HG03432 (cell line): Measurements from ENCODE around the gene TNF.
"Not testable (repeated sequence)": the region's sequence is repeated elsewhere in the genome, so short reads cannot be mapped to it uniquely, and the experiment has no call there.

Experiments used
- ATAC-seq: cut with Tn5 transposase; IDR thresholded peaks from one replicate; pipeline ENCODE4 v1.9.1; 2021; ENCODE audit warnings: mild to moderate bottlenecking, moderate library complexity; ENCODE audit not compliant: unreplicated experiment

TNF gene

DNA sequence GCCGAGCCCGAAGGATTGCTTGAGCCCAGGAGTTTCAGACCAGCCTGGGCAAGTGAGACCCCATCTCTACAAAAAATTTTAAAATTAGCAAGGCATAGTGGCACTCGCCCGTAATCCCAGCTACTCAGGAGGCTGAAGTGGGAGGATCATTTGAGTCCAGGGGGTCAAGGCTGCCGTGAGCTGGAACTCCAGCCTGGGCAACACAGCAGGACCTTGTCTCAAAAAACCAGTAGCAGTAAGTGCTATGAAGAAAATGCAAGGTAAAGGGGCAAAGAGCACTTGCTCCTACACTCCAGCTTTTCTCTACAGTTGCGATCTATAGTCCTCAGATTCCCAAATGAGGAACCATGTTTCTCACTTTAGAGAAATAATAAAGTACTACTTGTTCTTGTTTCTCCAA is 31.7 kb upstream of the TNF start:
- ATAC-seq = no peak

DNA sequence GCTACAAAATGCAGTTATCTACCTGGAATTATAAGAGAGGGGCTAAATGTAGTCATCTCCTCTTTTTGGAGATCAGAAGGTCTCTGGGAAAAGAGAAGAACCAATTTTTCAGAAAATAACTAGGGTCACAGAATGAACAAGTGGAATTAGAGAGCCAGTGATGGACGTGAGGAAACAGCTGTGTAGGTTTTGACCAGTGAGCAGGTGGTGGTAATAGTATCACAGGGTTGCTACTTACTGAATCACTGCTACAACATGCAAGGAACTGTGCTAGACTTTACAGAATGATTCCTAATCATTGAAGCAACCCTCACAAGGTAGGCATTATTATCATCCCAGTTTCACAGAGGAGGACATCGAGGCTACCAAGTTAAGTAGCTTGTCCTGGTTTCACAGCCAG is 30.7 kb upstream of the TNF start:
- ATAC-seq = no peak

DNA sequence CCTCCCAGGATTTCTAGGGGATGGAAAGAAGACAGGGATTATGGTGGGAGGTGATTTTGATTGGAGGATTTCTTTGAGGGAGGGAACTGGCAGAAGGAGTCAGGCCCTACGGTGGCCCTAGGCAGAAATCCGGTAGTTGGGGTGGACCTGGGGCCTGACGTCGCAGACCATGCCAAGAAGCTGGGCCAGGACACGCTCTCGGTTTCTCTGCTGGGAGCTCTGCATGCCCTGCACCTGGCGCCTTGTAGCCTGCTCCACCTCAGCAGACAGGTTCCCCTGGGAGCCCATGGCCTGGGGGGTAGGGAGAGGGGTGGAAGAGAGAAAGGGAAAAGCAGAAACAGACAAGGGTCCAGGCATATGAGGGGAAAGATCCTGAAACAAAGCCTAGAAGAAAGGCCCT is 30.1 kb upstream of the TNF start:
- no peak for ATAC-seq

DNA sequence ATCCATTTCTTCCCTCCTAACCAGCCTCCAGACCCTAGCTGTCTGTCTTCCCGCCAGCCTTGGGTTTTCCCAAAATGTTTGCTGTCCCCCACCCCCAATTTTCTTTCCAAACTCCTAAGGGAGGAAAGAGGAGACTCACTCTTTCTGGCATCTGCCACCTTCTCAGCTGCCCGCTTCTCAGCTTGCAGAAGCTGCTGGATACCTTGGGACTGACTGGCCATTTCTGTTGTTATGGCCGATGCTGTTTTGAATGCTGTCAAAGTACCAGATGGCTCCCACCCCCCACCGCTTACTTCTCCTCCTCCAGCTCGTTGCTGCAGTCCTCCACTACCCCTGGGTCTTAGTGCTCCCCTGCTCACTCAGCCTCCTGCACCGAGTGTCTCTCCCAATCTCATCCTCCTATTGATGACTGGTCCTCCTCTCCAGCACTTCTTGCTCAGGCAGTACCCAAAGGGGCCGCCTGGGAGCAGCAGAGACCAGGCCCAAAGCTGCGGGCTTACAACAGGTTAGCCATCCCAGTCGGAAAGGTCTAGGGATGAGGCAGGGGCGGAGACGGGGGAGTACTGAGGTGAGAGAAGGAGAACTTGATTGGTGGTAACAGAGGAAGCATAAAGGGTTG is 28.9 kb upstream of the TNF start, which contains the start of gene ATP6V1G2:
Gene ATP6V1G2 (minus strand): TSS at position 270 of the 619 bp plus-strand sequence. CDS start 49 bp downstream, at position 221.
- ATAC-seq = peak; percentile 43

DNA sequence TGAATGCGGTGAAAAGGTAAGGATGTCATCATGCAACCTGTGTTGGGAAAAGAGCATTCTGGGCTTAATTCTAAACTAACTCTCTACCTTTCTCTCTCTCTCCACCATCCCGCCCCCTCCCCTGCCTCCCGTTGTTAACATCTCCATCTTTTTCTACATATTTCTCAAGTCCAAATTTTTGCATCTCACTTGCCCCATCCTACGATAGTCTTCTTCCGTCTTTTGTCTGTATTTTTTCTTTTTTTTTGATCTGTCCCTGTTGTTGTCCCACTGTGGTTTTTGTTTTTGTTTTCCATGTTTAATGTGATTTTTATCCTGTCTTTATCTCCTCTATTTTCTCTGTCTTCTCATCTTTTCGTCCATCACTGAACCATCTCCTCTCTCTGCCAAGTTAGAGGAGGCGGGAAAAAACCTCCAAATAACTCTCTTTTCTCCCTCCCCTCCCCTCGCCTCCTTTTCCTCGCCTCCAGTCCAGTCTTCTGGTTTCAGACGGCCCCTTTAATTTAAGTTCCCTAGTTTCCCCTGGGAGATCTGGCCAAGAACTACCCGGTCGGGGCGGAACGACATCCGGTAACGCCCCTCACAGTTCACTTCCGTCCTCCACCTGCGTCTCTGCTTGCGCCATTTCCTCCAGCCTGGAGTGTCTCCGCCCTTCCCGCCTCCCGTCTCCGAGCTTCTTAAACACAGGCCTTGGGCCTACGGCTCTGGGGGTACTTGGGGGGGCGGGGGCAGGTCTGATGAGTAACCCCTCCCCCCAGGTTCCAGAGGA is 28.2 kb upstream of the TNF start, which contains the start of gene NFKBIL1:
Gene NFKBIL1 (plus strand): TSS at position 651 of the 769 bp plus-strand sequence. CDS start 87 bp downstream, at position 738.
- ATAC-seq = peak; percentile 75

DNA sequence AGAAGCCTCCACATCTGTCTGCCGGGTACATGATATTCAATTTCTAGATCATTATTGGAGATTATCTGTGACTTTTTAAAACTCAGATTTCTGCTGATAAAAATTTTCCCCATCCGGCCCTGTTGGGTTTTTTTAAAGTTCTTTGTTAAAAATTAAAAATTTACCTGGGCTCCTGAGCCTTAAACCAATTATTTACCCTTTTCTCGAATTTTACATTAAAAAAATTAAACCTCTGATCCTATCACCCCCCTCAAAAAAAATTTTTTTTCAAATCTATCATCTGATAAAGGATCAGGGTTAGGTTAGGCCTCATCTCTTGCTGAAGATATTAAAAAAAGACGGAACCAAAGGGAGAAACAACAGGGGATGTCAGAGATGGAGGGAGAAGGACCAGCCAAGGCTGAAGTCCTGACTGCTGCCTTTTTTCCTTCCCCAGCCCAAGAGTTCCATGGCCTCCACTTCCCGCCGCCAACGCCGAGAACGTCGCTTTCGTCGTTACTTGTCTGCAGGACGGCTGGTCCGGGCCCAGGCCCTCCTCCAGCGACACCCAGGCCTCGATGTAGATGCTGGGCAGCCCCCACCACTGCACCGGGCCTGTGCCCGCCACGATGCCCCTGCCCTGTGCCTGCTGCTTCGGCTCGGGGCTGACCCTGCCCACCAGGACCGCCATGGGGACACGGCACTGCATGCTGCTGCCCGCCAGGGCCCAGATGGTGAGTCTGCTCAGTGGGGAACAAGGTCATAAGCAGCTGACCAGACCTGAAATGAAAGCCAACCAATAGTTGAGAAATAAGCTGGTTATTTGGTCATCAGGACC is 27.4 kb upstream of the TNF start:
- no peak for ATAC-seq

DNA sequence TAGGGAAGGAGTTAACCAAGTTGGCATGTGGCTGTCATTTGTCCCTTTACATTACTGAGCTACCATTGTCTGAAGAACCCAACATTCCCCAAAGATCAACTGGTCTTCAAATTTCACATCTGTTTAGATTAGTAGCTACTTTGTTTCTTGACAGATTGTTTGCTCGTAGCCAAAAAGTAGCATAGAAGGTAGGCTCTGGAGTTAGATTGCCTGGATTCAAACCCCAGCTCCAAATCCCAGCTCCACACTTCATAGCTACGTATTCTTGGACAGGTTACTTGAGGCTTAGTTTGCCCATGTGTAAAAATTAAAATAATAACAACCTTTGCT is 26.9 kb upstream of the TNF start:
- no peak for ATAC-seq

DNA sequence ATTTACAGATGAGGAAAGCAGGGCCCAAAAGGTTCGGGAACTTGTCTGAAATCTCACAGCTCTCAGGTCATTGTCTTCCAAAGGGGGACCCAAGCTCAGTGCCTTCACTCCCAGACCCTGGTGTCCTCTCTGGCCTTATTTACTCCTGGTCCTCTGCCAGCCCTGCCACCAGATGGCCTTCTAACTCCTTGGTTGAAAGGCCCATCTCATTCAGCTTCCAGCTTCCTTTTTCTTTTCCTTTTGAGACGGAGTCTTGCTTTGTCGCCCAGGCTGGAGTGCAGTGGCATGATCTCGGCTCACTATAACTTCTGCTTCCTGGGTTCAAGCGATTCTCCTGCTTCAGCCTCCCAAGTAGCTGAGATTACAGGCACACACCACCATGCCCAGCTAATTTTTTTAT is 24.0 kb upstream of the TNF start:
- ATAC-seq = not testable (repeated sequence)

DNA sequence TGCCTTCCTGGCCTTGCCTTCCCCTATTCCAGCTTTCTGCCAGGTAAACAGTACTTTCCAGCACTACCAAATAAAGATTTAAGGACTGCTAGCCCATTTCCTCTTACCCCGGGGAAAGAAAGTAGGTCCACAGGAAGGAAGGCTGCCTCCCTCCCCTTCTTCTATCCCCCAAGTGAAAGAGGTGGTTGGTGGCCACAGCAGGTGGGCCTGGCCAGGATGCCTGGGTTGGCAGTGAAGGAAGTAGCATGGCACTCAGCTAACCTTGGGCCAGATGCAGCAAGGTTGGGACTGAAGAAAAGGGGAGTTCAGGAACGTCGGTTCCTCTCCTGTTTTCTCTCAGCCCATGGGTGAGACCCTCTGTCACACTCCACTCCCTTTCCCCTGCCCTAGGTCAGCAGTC is 19.1 kb upstream of the TNF start:
- ATAC-seq = no peak

DNA sequence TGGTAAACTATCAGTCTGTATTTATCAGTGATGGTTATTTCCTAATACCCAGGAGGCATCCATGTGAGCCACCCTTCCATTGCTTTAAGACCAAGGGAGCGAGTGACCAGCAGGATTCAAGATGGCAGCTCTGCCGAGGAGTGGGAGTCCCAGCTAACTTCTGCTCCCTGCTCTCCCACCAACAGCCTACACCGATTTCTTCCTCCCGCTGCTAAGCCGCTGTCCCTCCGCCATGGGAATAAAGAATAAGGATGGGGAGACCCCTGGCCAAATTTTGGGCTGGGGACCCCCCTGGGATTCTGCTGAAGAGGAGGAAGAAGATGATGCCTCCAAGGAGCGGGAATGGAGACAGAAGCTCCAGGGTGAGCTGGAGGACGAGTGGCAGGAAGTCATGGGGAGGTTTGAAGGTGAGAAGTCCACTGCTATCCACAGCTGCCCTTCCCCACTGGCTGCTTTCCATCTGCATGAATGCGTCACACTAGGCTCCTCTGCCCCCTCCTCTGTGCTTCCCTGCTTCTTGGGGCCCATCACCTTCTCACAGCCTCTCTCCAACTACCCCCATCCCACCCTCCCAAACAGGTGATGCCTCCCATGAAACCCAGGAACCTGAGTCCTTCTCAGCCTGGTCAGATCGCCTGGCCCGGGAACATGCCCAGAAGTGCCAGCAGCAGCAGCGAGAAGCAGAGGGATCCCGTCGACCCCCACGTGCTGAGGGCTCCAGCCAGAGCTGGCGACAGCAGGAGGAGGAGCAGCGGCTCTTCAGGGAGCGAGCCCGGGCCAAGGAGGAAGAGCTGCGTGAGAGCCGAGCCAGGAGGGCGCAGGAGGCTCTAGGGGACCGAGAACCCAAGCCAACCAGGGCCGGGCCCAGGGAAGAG is 17.7 kb upstream of the TNF start:
- no peak for ATAC-seq

DNA sequence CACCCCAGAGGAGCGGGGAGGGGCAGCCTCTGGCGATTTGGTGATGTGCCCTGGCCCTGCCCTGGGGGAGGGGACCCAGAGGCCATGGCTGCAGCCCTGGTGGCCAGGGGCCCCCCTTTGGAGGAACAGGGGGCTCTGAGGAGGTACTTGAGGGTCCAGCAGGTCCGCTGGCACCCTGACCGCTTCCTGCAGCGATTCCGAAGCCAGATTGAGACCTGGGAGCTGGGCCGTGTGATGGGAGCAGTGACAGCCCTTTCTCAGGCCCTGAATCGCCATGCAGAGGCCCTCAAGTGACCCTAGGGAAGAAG is 17.1 kb upstream of the TNF start:
- ATAC-seq = no peak

DNA sequence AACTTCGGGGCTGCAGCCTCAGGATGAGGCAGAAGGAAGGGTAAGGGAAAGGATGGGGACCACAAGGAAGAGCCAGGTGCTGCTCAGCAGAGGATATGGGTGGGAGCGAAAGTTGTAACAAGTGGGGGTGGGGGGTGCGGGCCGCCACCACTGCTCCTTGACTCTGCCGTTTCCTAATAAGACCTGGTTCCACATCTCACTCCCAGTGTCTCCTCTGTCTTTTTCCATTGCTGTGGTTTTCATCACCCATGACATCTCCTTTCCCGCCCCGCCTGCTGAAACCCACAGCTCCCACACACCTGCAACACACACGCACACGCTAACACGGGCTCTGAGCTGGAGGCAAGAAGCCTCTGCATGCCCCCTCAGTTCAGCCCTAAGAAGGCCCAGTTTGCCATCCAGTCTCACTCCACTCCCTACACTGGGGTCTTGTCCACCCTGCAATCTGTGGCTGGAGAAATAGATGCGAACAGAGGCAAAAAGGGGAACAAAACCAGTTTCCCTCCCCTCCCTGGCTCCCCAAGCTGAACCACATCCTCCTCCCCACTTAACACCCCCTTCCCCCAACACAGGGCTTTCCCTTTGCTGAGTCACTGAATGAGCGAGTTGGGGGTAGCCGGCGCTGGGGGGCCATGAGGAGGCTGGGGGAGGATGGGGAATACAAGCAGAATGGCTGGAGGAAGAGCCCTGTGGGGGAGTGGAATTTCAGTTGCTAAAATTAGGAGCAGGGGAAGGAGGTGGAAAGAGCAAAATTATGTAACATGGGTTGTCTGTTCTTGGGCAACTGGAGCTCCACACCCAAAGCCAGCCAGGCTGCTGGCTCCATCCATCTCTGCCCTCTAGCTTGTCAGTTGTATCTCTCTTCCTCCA is 16.5 kb upstream of the TNF start:
- ATAC-seq = no peak

DNA sequence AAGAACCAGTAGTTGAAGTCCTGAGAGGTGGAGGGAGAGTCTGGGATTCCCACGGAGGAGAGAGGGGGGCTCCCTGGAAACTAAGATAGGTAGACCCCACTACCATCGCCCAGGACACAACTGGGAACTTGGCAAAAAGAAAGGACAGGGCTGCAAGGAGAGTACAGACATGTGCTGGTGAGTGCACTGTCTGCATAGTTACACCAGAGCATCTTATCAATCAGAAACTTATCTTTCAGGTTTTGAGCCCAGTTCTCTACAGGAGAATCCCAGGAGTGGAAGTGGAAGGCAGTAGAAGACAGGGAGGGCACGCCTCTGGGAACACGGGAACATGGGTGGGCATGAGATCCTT is 15.8 kb upstream of the TNF start:
- no peak for ATAC-seq

DNA sequence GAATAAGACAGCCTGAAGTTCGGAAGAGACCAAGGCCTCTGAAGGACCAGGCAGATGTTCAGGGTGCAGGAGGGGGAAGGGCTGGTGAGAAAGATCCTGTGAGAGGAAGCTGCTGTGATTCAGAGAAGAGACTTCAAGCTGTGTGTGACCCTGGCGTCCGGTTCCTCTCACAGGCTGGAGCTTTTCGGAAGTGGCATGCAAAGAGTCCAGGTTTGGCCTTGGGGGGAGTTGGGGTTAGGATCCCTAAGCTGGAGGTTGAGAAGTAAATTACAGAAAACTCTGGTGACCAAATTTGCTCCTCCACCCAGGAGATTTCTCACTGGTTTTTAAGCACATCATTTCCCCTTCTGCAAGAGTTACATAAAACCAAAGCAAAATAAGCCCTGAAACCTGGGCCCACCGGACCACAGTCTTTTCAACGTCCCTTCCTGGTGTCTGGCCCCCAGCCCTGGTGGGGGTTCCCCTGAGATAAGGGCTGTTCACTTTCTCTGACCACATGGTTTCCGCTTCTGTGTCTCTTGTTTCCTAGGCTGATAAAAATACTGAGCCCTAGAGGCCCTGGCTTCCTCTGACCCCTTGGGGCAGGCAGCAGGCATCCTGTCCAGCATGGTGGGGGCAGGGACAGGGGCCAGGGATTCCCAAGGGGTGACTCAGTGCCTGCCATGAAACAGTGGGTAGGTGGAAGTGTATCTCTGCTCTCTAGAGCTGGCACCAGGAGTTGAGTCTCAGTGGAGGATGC is 15.2 kb upstream of the TNF start:
- ATAC-seq = peak; percentile 68

DNA sequence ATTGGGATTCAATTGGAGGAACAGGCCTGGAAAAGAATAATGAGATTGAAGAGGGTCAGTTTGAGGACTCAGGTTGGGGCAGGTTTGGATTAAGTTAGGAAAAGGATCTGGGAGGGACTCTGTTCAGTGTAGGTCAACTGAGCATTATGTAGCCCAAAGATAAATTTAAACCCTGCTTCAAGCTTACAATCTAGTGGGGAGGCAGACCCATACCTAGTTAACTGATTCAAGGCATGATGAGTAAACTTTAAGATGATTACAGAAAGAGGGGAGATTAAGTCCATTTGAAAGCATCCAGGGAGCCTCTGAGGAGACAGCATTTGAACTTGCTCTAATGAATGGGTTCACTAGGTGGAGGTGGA is 14.7 kb upstream of the TNF start:
- no peak for ATAC-seq

DNA sequence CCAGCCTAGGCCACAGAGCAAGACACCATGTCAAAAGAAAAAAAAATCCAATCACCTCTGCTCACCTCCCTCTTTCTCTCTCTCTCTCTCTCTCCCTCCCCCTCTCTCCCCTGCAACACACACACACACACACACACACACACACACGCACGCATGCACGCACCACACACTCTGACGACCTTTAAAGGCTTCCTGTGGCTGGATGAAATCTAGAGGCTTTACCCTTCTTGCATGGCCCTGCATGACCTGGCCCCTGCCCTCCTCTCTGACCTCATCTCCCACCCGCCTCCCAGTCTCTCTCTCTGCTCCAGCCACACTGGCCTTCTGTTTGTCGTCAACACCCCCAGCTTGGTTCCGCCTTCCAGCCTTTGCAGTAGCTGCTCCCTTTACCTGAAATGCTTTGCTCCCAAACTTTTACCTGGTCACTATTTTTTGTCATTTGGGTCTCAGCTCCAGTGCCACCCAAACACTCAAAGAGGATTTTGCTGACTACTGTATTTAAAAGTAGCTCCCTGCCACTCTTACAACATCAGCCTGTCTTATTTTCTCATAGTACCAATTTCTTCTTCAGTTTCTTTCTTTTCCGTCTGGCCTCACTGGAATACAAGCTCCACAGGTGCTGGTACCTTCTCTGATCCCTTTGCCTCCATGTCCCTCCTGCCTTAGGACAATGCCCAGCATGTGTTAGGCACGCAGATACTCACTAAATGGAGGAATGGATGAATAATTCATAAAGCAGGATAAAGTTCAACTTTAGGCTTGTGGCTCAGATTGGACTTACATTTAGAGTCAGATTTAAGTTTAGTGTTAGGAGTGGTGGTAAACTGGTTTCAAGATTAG is 7.6 kb upstream of the TNF start:
- ATAC-seq = no peak

DNA sequence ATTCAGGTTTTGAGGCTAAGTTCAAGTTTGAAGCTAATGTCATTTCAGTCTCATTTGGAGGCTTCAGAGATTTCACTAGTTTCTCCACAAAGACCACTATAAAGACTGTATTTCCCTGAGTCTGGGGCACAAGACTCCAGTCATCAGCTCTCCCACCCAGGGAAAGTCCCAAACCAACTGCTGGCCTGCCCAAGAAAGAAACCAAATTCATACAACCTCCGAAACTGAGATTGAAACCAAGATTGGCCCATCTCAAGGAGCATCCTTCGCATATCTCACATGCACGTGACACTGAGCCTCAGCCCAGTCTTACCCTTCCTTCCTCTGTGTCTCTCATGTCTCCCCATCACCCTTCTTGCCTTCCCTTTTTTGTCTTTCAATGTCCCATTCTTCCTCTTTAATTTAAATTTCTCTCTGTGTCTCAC is 6.8 kb upstream of the TNF start:
- ATAC-seq = peak; percentile 66

DNA sequence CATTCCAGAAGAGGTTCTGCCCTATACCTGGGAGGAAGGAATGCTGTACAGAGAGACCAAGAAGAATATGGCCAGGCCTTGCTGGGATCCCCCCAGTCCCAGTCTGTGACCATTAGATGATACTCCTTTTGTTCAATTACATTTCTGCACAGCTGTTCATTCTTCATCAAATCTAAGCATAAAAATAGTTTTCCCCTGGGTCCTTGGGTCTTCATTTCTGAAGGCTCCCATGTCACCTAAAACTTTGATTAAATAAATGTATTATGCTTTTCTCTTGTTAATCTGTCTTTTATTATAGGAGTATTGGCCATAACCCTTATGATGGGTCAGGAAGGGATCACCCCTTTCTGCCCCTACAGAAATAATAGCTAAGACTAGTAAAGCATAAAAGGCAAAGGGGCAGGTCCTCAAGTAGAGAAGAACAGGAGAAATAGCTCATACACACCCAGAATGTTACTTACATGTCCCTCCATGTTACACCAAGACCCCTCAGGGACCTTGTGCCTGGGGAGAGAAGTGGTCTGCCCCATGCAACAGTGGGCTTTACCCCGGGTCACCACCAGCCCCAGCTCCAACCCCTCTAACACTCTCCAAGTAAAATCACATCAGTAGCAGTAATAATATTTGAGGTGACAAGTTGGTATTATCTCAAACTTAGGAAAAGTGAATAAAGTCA is 5.4 kb upstream of the TNF start:
- no peak for ATAC-seq
